HG02943 (cell line): ENCODE data around the gene NOL8.

Experiments
- ATAC-seq: cut with Tn5 transposase; IDR thresholded peaks from one replicate; pipeline ENCODE4 v1.9.1; 2021; ENCODE audit warnings: mild to moderate bottlenecking, low read depth, moderate library complexity; ENCODE audit not compliant: unreplicated experiment

Gene NOL8

DNA sequence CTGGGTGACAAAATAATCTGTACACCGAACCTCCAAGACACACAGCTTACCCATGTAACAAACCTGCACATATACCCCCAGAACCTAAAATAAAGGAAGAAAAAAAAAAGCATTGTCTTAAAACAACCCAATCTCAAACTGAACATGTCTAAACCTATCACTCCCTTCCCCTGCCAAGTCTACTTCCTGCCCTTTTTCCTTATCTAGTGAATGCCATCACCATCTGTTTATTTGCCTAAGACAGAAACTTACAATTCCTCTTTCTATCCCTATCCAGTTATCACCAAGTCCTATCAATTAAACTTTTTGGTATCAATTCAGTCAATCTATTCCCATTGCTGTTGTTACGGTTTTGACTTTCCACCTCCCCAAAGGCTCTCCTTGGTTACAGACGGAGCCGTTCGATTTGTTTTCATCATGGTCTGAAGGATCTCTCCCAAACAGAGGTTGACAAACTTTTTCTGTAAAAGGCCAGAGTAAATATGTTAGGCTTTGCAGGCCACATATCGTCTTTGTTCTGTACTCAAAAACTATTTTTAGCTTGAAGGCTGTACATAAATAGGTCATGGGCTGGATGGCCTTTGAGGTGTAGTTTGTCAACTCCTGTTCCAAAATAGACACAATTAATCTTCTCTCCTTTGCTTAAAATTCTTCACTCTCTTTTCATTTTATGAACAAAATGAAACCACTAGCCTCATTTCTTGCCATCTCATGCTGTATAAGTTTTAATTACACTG lies 12.1 kb downstream of the NOL8 start:
- no peak for ATAC-seq

GRCh38 chr9:92310562-92310961 lies 14.6 kb downstream of the NOL8 start:
- no peak for ATAC-seq

GRCh38 chr9:92308893-92309292 lies 16.3 kb downstream of the NOL8 start:
- no peak for ATAC-seq

GRCh38 chr9:92300936-92301335 lies 24.2 kb downstream of the NOL8 start:
- ATAC-seq, result no peak

DNA sequence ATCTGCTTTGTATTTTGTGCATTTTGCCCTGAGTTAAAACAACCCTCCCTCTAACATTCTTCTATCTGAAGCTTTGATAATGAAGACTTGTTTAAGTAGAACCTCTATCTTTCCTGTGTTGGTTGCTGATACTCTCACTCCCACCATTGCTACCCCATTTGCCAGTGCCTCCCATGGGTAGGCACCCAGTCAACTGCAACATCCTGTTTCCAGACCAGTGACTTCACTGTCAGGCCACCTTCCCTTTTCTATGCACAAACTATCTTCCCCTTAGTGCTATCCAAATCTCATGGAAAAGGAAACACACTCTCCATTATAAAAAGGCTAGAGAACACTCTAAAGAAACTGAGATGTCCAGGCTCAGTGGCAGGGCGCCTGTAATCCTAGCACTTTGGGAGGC lies 26.0 kb downstream of the NOL8 start:
- ATAC-seq, result no peak

GRCh38 chr9:92298036-92298435 lies 27.1 kb downstream of the NOL8 start:
- ATAC-seq, result no peak

- ATAC-seq, result no peak
These were observed 27.5 kb downstream of the NOL8 start for GRCh38 chr9:92297611-92298010.

DNA sequence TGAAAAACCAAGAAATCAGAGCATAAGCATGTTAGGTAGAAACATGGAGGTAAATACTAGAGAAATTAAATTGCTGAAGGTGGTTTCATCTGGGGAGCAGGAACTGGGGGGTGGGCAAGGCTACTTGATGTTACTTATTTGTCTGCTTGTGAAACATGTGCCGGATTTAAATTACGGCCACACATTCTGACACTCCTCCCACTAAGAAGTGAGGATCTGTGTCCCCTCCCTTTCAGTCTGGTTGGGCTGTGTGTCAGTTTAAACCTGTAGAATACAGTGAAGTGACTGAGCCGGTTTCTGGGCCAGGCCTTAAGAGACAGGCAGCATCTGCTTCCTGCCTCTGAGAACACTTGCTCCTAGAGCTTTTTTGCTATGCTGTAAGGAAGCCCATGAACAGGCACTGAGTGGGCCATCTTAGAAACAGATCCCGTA lies 29.3 kb downstream of the NOL8 start:
- ATAC-seq, result no peak

- ATAC-seq, result no peak
These were observed 29.8 kb downstream of the NOL8 start for GRCh38 chr9:92295240-92295790.

DNA sequence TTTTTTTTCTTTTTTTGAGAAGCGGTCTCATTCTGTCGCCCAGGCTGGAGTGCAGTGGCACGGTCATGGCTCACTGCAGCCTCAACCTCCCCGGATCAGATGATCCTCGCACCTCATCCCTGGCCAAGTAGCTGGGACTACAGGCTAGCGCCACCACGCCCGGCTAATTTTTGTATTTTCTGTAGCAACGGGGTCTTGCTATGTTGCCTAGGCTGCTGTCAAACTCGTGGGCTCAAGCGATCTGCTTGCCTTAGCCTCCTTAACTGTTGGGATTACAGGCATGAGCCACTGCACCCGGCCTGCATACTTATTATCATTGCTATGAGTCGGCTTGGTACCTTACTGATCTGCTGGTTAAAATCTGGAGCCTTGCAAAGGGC lies 30.9 kb downstream of the NOL8 start:
- ATAC-seq, result no peak

DNA sequence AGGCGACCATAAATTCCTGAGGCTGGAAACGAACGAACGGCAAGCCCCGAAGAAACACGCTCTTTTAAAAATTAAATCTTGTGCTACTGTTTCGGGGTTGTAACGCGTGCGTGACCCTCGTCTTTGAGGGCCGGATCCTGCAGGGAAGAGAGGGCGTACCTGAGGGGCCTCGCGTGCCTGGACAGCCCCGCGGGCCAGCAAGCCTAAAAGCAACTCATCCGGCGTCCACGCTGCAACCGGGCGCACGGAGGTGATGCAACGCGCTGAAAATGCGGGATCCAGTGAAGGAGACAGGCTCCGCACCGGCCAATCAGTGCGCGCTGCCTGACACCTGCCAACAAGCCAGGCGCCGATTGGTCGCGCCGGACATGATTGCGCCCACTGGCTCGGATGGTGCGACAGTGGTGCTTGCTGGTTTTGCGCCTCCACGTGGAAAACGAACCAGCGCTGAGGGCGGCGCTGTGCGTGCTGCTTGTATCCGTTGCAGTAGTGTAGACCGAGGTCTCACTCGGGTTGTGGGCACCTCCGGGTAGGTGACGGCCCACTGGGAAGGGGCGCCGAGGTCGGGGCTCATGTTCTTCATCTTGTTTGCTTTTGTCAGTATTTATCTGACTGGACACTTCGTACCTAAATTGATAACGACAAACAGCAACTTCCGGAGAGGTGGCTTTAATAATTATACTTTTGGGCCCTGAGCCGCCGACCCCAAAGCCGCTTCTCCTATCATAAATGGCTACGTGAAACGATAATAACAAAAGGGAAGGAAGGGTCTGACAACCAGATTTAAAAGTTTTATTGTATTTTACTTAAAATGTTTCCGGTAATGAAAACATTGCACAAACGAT lies 31.5 kb downstream of the NOL8 start, which contains the start of gene IARS1:
TSS of gene IARS1 (minus strand) at position 246 of the 845 bp plus-strand sequence. CDS start 4,278 bp downstream, outside the sequence.
- peak; percentile 84 for ATAC-seq

GRCh38 chr9:92293075-92293354 lies 32.1 kb downstream of the NOL8 start:
- ATAC-seq, result no peak

GRCh38 chr9:92292338-92293074 lies 32.6 kb downstream of the NOL8 start:
- no peak for ATAC-seq

GRCh38 chr9:92291577-92291976 lies 33.6 kb downstream of the NOL8 start:
- ATAC-seq, result no peak

- no peak for ATAC-seq
These were observed 34.2 kb downstream of the NOL8 start for GRCh38 chr9:92290785-92291429.

DNA sequence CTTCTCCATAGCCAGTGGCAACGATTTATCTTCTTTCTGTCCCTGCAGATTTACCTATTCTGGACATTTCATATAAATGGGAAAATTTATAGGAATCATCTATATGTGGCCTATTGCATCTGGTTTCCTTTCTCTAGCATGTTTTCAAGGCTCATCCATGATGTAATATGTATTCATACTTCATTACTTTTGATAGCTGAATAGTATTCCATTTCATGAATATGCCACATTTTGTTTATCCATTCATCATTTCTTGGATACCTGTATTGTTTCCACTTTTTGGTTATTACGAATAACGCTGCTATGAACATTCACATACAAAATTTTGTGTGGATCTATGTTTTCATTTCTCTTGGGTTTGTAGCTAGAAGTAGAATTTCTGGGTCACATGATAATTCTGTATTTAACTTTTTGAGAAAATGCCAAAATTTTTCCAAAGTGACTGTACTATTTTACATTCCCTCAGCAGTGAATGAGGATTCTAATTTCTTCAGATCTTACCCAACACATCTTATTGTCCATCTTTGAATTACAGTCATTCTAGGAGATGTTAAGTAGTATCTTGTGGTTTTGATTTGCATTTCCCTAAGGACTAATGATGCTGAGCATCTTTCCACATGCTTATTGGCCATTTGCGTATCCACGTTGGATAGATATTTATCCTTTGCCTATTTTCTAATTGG lies 35.3 kb downstream of the NOL8 start:
- no peak for ATAC-seq

- ATAC-seq, result no peak
These were observed 45.8 kb downstream of the NOL8 start for GRCh38 chr9:92279302-92279701.

- no peak for ATAC-seq
These were observed 47.0 kb downstream of the NOL8 start for GRCh38 chr9:92278110-92278509.

DNA sequence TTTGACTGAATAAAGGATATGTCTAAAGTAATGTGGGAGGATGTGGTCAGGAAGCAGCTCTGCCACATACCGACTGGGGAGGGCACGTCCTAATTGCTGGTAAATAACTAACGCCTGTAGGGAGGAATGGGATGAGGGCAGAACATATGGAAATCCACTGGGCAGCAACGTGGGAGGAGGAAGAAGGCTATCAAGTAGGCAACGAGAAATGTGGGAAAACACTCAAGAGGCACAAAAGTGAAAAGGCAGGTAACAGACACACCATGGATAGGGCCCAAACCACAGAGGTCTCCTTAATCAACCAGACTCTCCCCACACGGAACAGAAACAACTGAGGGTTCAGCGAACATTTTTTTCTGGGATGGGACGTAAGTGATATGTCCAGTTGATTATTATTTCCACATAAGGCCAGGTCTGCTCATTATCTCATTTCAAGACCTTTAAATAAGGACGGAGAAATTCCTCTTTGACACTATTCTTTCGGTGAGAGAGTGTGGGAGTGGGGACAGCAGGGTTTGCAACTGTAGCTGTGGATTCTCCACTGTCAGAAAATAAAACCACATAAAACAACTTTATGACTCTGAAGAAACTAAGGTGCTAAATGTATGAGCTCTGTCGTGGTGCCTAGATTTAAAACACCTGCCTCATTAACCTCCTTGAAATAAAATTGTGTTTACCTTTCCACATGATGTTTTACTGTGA lies 48.7 kb downstream of the NOL8 start:
- ATAC-seq, result no peak
